GM13977 (cell line): Measurements from ENCODE around the gene C10orf95.

Source experiments
- DNase-seq: peaks from one replicate; pipeline ENCODE4 v3.0.0; 2012; ENCODE audit warnings: low spot score
- CTCF ChIP-seq: IDR thresholded peaks from 2 replicates; pipeline ENCODE4 v1.5.1; 2012; ENCODE audit warnings: mild to moderate bottlenecking, control low read depth; ENCODE audit not compliant: insufficient read depth; ENCODE audit errors: extremely low read depth, missing control alignments
- in situ Hi-C: fragments of 300-500 bp; cut with MboI; formaldehyde crosslinking; loops from one replicate; pipeline ENCODE4 v1.12.0; 2022; ENCODE audit warnings: low sequenced_read_pairs, low pct_unique_long_range_greater_than_20kb, mixed read lengths, inconsistent platforms; ENCODE audit not compliant: unreplicated experiment

The C10orf95 gene

DNA sequence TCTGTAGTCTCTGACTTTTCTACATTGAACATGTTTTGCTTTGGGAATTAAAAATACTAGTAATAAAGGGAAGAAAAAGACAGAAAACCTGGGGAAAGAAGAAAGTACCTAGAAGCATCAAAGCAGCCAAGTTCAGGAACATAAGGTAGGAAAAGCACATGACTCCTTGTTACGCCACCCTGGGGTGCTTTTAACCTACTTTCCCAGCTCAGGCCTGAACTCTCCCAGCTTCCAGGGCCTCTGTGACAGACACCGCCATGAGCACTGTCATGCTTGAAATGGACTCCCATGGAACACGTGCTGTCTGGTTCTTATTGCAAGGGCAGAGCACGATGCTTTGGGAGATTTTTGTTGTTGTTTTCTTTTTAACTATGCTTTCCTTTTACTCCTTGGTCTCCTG, 39.8 kb upstream of the C10orf95 start:
- in situ Hi-C loops = no loop called here
- TF ChIP-seq CTCF = no peak
- DNase-seq = no peak

- in situ Hi-C loops = no loop called here
- no peak for DNase-seq
Observed at GRCh38 chr10:102485093-102485784, 33.9 kb upstream of the C10orf95 start.

DNA sequence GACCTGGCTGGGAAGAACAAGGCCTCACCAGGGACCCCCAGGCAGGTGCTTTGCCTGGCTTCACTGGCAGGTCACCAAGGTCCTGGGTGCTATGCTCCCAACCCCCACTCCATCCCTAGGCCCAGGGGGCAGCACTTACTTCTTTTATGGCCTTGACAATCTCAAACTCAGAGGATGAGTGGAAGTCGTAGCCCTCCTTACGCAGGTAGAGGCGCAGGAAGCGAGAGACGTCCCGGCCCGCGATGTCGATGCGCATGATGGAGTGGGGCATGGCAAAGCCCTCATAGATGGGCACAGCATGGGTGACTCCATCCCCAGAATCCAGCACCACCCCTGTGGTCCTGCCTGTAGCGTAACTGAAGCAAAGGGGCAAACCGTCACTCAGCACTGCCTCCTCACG, 32.7 kb upstream of the C10orf95 start:
- in situ Hi-C loops = no loop called here
- TF ChIP-seq CTCF = no peak
- DNase-seq = no peak

More at GRCh38 chr10:102485093-102485784, 33.9 kb upstream of the C10orf95 start:
- TF ChIP-seq CTCF = no peak

DNA sequence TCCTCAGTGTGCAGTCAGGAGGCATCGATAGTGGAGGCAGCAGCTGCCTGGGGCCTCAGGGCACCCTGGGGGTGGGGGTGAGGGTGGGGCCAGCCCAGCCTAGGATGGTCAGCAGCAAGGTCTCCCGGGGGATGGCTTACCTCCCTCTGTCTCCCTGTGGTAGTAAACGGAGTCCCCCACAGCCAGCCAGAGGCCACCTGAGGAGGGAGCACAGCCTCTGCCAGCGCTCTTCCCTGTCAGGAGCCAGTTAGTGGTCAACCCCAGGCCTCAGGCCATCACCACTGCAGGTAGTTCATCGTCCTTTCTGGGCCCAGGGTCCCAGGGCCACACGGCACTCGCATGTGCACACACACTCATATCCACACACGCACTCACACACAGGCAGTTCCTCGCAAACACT, 29.1 kb upstream of the C10orf95 start:
- in situ Hi-C loops = no loop called here

DNA sequence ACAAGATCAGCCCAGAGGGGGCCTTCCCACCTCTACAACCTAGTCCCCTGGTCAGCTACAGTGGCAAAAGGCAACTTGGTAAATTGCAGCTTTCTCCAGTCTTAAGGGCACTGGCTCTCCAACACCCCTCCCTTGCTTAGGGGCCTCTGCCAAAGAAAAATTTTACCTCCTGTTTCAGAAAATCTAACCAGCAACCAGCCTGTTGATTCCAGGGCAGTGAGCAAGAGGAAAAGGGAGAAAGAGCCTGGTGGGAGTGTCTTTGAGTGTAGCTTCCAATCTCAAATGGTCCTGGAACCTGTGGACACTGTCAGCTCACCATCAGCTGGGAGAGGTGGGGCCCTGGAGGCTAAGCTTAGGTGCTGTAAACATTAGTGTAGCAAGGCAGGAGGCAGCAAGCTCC, 28.3 kb upstream of the C10orf95 start:
- in situ Hi-C loops = no loop called here
- TF ChIP-seq CTCF = no peak
- DNase-seq = no peak

More for the DNA sequence above, 29.1 kb upstream of the C10orf95 start:
- no peak for DNase-seq
- TF ChIP-seq CTCF = no peak

DNA sequence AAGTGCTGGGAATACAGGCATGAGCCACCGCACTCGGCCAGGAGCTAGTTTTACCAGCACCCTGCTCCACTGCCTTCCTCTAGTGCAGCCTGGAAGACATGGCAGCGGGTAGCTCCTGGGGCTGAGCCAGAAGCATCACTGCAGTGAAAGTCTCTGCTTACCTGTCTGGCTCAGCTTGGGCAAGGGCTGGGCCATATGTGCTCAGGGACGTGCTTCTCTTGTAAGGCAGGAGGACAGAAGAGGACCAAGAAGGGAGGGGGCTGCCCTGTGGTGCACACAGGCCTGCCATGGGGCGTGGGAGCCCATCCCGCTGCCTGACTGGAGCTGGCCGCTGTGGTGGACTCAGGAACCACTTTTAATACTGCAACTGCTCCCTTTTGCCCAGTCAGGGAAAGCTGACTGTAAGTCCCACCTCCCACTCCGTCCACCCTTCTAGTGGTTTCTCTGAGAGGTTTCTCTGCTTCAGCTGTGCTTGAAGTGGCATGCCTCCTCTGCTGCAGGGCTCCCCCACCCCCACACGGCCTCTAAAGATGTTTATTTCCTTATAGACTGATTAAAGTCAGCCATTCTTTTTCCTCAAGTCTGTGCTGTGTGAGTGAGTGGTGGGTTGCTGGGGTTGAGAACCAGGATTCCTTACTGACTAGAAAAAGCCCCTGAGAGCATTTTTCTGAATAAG, 25.3 kb upstream of the C10orf95 start:
- TF ChIP-seq CTCF = no peak
- no peak for DNase-seq
- in situ Hi-C loops = no loop called here
